ENCODE data around the gene PSMA5.
"Not testable (repeated sequence)": the region's sequence is repeated elsewhere in the genome, so short reads cannot be mapped to it uniquely, and the experiment has no call there.

DNA sequence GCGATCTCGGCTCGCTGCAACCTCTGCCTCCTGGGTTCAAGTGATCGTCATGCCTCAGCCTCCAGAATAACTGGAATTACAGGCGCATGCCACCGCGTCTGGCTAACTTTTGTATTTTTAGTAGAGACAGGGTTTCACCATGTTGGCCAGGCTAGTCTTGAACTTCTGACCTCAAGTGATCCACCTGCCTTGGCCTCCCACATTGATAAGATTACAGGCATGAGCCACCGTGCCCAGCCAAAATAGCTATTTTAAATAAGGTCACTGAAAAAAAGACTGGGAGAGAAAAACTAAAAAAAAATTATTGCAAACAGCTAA, 31.0 kb downstream of the PSMA5 start:
- TF ChIP-seq, protein P1, sequence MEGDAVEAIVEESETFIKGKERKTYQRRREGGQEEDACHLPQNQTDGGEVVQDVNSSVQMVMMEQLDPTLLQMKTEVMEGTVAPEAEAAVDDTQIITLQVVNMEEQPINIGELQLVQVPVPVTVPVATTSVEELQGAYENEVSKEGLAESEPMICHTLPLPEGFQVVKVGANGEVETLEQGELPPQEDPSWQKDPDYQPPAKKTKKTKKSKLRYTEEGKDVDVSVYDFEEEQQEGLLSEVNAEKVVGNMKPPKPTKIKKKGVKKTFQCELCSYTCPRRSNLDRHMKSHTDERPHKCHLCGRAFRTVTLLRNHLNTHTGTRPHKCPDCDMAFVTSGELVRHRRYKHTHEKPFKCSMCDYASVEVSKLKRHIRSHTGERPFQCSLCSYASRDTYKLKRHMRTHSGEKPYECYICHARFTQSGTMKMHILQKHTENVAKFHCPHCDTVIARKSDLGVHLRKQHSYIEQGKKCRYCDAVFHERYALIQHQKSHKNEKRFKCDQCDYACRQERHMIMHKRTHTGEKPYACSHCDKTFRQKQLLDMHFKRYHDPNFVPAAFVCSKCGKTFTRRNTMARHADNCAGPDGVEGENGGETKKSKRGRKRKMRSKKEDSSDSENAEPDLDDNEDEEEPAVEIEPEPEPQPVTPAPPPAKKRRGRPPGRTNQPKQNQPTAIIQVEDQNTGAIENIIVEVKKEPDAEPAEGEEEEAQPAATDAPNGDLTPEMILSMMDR (IDR thresholded peaks at IDR 0.05): not testable (repeated sequence)
- TF ChIP-seq POLR2AphosphoS5, POLR2A (IDR thresholded peaks at IDR 0.05): not testable (repeated sequence)

Data from suprapubic skin (tissue), 4 donors.